ENCODE results near the gene WSCD2.

DNA sequence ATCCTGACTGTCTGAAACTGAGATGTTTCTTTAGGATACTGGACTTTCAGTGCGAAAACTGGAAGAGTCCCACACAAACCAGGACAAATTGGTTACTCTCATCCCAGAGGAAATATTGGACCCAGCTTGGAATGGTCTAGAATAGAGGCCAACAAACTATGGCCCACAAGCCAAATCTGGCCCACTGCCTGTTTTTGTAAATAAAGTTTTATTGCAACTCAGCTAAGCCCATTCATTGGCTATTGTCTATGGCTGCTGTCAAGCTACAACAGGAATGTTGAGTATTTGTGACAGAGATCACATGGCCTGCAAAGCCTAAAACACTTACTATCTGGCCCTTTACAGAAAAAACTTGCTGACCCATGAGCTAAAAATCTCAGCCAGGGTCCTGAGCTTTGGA is 6.5 kb downstream of the WSCD2 start:
- TF ChIP-seq, protein P1, sequence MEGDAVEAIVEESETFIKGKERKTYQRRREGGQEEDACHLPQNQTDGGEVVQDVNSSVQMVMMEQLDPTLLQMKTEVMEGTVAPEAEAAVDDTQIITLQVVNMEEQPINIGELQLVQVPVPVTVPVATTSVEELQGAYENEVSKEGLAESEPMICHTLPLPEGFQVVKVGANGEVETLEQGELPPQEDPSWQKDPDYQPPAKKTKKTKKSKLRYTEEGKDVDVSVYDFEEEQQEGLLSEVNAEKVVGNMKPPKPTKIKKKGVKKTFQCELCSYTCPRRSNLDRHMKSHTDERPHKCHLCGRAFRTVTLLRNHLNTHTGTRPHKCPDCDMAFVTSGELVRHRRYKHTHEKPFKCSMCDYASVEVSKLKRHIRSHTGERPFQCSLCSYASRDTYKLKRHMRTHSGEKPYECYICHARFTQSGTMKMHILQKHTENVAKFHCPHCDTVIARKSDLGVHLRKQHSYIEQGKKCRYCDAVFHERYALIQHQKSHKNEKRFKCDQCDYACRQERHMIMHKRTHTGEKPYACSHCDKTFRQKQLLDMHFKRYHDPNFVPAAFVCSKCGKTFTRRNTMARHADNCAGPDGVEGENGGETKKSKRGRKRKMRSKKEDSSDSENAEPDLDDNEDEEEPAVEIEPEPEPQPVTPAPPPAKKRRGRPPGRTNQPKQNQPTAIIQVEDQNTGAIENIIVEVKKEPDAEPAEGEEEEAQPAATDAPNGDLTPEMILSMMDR (optimal IDR thresholded peaks at IDR 0.05 in 1 of 3, IDR thresholded peaks at IDR 0.05 in 1 of 3, conservative IDR thresholded peaks at IDR 0.05 in 1 of 3; ENCODE audit: extremely low read depth in 1 of 3, insufficient read depth in 2 of 3, low read length in 3 of 3): no peak
- TF ChIP-seq EZH2 (IDR thresholded peaks at IDR 0.05; ENCODE audit: low read length): no peak
